Measurements from ENCODE around the gene PACSIN1.

PACSIN1 gene

GRCh38 chr6:34513646-34514045 is 47.8 kb downstream of the PACSIN1 start:
- in situ Hi-C loops (cut with MboI; ENCODE audit: low sequenced_read_pairs): no loop called here

DNA sequence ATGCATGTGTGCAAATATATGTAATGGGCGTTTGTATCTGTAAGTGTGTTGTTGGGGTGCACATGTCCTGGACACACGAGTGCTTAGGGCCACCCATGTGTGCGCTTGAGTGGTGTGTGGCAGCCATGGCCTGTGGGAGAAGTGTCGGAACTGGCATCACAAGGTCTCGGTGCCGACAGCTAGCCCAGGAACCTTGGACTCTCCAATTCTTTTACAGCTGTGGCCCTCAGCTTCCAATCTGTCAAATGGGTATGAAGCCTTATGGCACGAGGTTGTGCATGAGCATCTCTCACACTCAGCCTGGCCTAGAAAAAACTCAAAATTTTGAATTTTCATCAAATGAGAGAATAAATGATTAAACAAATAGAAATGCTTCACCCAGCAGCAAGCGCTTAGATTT is 48.2 kb downstream of the PACSIN1 start:
- in situ Hi-C loops (cut with MboI; ENCODE audit: low sequenced_read_pairs): no loop called here

- in situ Hi-C loops (cut with MboI; ENCODE audit: low sequenced_read_pairs): no loop called here
Measured at GRCh38 chr6:34514593-34515472, 49.0 kb downstream of the PACSIN1 start.

GRCh38 chr6:34515473-34516387 is 49.9 kb downstream of the PACSIN1 start:
- in situ Hi-C loops (cut with MboI; ENCODE audit: low sequenced_read_pairs): no loop called here

GRCh38 chr6:34516391-34517324 is 50.8 kb downstream of the PACSIN1 start:
- in situ Hi-C loops (cut with MboI; ENCODE audit: low sequenced_read_pairs): no loop called here

DNA sequence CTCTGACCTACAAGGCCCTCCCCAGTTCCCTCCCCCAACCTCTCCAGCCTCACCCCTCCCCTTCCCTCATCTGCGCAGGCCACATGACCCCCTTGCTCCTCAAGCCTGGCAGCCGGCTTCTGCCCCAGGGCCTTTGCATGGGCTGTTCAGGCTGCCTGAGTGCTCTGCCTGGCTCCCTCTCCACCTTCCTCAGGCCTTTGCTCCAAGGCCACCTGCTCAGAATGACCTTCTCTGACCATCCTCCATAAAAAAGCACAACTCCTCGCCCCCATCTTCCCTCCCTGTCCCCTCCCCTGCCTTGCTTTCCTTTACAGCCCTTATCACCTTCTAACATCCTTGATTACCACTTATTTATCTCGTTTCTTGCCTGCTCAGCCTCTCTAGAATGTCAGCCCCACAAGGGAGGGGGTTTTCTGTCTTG is 51.6 kb downstream of the PACSIN1 start:
- in situ Hi-C loops (cut with MboI; ENCODE audit: low sequenced_read_pairs): no loop called here

- in situ Hi-C loops (cut with MboI; ENCODE audit: low sequenced_read_pairs): no loop called here
Measured at GRCh38 chr6:34517966-34518365, 52.1 kb downstream of the PACSIN1 start.

DNA sequence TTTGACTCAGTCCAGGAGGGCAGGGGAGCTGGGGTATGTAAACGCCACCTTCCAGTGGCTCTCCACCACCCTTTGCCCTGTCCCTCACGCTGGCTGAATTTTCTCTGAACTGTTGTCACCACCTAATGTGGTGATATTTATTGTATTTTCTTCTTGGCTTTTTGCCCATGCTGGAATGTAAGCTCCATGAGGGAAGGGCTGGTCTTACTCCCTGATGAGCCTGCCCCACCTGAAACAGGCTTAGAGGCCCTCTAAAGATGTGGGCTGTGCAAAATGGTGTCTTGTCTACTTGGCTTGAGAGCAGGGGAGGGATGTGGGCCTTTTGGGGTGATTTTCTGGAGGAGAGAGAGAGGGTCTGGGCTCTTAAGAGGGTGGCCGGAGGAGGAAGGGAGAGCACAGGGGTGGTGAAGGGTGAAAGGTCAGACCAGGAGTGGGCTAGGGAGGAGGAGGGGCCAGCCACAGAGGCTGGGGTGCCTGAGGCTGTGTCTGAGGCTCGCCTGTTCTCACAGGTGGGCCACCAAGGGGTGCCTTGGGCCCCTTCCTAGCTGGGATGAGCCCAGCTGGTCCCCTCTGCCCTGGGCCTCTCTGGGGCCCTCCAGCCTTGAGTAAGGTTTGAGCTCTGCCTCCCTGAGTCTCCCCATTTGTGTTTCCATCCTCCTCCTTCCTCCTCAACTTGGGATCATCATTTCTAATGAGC is 52.9 kb downstream of the PACSIN1 start:
- in situ Hi-C loops (cut with MboI; ENCODE audit: low sequenced_read_pairs): no loop called here

DNA sequence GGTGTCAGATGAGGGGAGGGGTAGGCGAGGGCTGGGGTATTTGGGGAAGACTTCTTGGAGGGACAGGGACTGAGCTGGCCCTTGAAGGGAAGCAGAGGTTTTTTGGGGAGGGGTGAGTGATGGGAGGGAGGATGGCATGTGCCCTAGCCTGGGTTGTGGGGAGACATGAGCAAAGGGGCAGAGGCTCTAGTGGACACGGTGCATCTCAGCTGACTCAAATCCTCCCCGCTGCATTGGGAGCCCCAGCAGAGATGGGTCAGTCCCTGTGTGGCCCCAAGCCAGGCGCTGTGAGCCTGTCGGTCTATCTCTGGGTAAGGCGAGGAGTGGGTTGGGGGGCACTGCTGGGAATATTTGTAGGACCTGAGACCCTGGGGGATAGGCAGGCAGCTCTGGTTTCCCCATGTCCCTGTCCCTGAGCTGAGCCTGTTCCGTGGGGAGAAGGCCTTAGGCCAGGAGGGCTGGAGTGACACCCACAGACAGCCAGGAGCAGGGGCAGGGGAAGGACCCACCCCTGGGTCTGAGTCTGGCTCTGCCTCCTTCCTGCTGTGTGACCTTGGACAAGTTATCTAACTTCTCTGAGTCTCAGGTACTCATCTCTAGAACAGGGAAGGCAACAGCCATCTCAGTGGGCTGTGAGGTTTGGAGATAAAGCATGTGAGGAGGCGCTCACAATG is 54.2 kb downstream of the PACSIN1 start:
- in situ Hi-C loops (cut with MboI; ENCODE audit: low sequenced_read_pairs): no loop called here

GRCh38 chr6:34520645-34521462 is 55.0 kb downstream of the PACSIN1 start:
- in situ Hi-C loops (cut with MboI; ENCODE audit: low sequenced_read_pairs): no loop called here

DNA sequence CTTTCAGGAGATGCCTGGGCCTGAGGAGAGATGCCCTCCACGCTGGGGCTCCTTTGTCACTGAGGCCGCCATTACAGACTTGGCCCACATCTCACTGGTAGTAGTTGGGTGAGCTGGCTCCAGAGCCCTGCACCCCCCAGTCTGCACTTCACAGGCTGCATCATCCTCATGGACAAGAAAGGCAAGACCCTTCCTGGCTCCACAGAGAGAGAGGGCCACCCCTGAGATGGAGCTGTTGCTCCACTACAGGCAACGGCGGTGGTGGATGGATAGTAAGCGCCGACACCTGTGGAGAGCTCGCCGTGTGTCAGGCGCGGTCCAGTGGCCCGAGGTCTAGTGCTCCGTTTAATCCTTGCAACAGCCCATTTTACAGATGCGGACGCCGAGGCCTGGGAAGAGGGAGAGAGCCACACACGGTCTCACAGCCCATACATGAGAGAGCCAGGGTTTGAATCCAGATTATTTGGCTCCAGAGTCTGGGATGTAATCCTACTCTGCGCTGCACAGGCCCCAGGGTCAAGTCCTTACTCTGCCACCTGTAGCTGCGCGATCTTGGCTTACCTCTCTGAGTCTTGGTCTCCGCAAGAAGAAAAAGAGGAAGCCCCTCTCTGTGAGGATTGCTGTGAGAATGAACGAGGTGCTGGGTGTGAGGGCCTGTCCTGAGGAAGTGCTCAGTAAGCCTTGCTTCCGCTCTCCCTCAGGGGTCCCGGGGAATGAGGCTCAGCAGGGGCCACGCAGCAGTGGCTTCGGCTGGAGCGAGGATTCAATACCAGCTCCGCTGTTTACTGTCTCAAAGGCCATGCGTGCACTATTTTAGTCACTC is 55.8 kb downstream of the PACSIN1 start:
- in situ Hi-C loops (cut with MboI; ENCODE audit: low sequenced_read_pairs): no loop called here

DNA sequence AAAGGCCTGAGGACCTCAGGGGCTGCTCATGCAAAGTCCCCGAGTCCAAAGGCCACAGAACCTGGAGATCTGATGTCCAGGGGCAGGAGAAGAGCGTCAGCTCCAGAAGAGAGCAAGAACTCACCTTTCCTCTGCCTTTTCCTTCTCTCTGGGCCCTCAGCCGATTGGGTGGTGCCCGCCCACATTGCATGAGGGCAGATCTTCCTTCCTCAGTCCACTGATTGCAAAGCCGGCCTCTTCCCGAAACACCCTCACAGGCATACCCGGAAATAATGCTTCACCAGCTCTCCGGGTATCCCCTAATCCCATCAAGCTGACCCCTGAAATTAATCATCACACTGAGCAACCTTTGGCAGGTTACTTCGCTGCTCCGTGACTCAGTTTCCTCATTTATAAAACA is 56.9 kb downstream of the PACSIN1 start:
- in situ Hi-C loops (cut with MboI; ENCODE audit: low sequenced_read_pairs): no loop called here

- in situ Hi-C loops (cut with MboI; ENCODE audit: low sequenced_read_pairs): no loop called here
Measured at GRCh38 chr6:34523441-34524206, 57.7 kb downstream of the PACSIN1 start.

- in situ Hi-C loops (cut with MboI; ENCODE audit: low sequenced_read_pairs): no loop called here
Measured at GRCh38 chr6:34524499-34524898, 58.6 kb downstream of the PACSIN1 start.

DNA sequence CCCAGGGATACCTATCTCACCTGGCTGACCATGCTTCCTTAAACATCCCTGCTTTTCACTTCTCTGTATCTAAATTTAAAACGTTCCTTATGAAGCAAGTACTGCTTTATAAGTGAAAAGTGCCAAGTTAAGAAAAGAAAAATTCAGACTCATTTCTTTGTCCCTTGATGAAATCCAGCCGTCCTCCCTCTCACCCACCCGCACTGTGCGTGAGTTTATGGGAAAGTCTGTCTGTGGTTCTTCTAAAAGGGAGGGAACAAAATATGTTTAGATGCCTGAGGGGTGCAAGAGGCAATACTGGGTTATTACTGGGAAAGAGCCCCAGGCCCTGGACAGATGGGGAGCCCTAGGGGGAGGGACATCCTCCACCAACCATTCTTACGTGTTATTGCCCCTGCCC is 59.1 kb downstream of the PACSIN1 start:
- in situ Hi-C loops (cut with MboI; ENCODE audit: low sequenced_read_pairs): no loop called here

- in situ Hi-C loops (cut with MboI; ENCODE audit: low sequenced_read_pairs): no loop called here
Measured at GRCh38 chr6:34525431-34526175, 59.7 kb downstream of the PACSIN1 start.
